Measurements from ENCODE around the gene STPG2.
A peak's percentile ranks its signal among the peaks of the same experiment; 100 is the strongest.

STPG2 gene

GRCh38 chr4:98143001-98143899 is at the start of gene STPG2:
TSS of gene STPG2 (minus strand) at chr4:98143476.
- DNase-seq (ENCODE audit: low read depth), result peak; percentile 84

- DNase-seq (ENCODE audit: low read depth), result no peak
Observed at GRCh38 chr4:98185279-98185678, 42.0 kb upstream of the STPG2 start.

- DNase-seq (ENCODE audit: low read depth), result no peak
Observed at GRCh38 chr4:98181809-98182208, 38.5 kb upstream of the STPG2 start.

- DNase-seq (ENCODE audit: low read depth), result no peak
Observed at GRCh38 chr4:98179951-98180350, 36.7 kb upstream of the STPG2 start.

GRCh38 chr4:98176531-98176930 is 33.3 kb upstream of the STPG2 start:
- DNase-seq (ENCODE audit: low read depth), result no peak

- DNase-seq (ENCODE audit: low read depth), result no peak
Observed at GRCh38 chr4:98170035-98170434, 26.8 kb upstream of the STPG2 start.

GRCh38 chr4:98166731-98167041 is 23.4 kb upstream of the STPG2 start:
- DNase-seq (ENCODE audit: low read depth), result no peak

GRCh38 chr4:98166025-98166730 is 22.9 kb upstream of the STPG2 start:
- no peak for DNase-seq (ENCODE audit: low read depth)

GRCh38 chr4:98162696-98163095 is 19.4 kb upstream of the STPG2 start:
- DNase-seq (ENCODE audit: low read depth), result no peak

- DNase-seq (ENCODE audit: low read depth), result no peak
Observed at GRCh38 chr4:98151145-98151924, 8.1 kb upstream of the STPG2 start.

- no peak for DNase-seq (ENCODE audit: low read depth)
Observed at GRCh38 chr4:98150092-98150761, 7.0 kb upstream of the STPG2 start.

- no peak for DNase-seq (ENCODE audit: low read depth)
Observed at GRCh38 chr4:98148856-98149255, 5.6 kb upstream of the STPG2 start.

- no peak for DNase-seq (ENCODE audit: low read depth)
Observed at GRCh38 chr4:98126141-98126540, 17.1 kb downstream of the STPG2 start.

- no peak for DNase-seq (ENCODE audit: low read depth)
Observed at GRCh38 chr4:98125585-98125984, 17.7 kb downstream of the STPG2 start.

GRCh38 chr4:98117363-98117762 is 25.9 kb downstream of the STPG2 start:
- no peak for DNase-seq (ENCODE audit: low read depth)

- no peak for DNase-seq (ENCODE audit: low read depth)
Observed at GRCh38 chr4:98113012-98113411, 30.3 kb downstream of the STPG2 start.

GRCh38 chr4:98110929-98111328 is 32.3 kb downstream of the STPG2 start:
- DNase-seq (ENCODE audit: low read depth), result no peak

GRCh38 chr4:98110214-98110613 is 33.1 kb downstream of the STPG2 start:
- no peak for DNase-seq (ENCODE audit: low read depth)

GRCh38 chr4:98102660-98103059 is 40.6 kb downstream of the STPG2 start:
- DNase-seq (ENCODE audit: low read depth), result no peak

GRCh38 chr4:98101988-98102387 is 41.3 kb downstream of the STPG2 start:
- DNase-seq (ENCODE audit: low read depth), result no peak

GRCh38 chr4:98098764-98099163 is 44.5 kb downstream of the STPG2 start:
- DNase-seq (ENCODE audit: low read depth), result no peak

- DNase-seq (ENCODE audit: low read depth), result no peak
Observed at GRCh38 chr4:98094118-98094517, 49.2 kb downstream of the STPG2 start.
